Stimulated activated CD4-positive, alpha-beta T cell treated with anti-CD3 and anti-CD28 coated beads, TNF-alpha, amount 100 ng/mL, for 24 hours (primary cell): ENCODE data around the gene LRMDA.

Experiments used
- DNase-seq, 3 experiments: peaks; one replicate each; pipeline ENCODE4 v3.0.0-alpha.2; 2020; ENCODE audit warnings: low read depth in 3 of 3

LRMDA gene

DNA sequence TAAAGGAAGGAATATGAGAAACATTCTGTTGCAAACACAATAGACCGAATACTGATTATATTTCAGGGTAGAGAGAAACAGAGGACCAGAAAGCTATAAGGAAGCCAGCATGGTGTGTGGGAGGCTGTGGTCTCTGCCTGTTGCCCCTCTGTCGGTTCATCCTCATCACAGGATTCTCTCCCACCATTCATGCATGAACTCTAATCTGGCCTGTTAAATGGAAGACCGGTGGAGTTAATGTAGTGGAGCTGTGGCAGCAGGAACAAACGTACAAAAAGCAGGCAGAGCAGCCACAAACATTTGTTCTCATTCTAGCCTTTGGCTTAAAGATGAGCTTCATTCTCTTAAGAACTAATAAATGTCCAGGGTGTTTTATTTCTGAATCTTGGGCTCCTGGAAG, 902.4 kb downstream of the LRMDA start:
- DNase-seq: no peak

DNA sequence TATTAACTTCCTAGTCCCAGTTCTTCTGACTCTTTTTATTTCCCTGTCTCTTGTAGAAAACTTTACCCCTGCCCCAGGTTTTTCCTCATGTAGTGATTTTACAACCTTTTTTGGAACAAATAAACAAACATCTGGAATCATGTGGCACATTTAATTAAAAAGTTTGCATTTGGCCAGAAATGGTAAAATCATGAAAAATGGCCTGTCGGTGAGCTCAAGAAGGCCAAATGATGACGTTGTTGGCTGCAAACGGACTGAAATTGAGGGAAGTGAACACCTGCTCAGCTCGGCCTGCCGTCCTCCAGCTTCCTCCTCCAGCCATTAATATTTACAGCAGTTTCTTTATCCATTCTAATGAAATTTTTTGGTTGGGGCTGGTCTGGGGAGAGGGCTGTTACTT, 902.8 kb downstream of the LRMDA start:
- no peak for DNase-seq

- DNase-seq: no peak
These were observed 905.0 kb downstream of the LRMDA start for GRCh38 chr10:76336213-76336963.

GRCh38 chr10:76337641-76338040, 906.2 kb downstream of the LRMDA start:
- DNase-seq: no peak

- DNase-seq: no peak
These were observed 906.8 kb downstream of the LRMDA start for GRCh38 chr10:76338187-76338586.

- no peak for DNase-seq
These were observed 910.3 kb downstream of the LRMDA start for GRCh38 chr10:76341740-76342139.

- DNase-seq: no peak
These were observed 911.6 kb downstream of the LRMDA start for GRCh38 chr10:76342996-76343395.

- DNase-seq: no peak
These were observed 916.4 kb downstream of the LRMDA start for GRCh38 chr10:76347832-76348231.

DNA sequence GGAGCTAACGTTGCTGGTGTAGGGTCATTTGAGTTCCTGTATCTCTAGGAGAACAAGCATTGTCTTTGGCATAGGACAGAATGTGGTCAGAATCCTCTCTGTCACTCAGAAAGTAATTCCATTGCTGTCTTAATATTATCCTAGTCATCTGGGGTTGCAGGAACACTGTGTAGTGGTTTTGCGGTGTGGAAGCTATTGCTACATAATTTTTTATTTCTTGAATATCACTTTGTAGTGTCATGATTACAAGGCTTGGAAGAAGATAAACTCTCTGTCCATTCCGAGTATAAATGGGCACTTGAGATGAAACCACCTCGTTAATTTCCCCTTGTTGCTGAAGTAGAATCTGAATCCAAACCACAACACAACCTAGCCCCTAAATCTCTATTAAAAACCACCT, 919.2 kb downstream of the LRMDA start:
- no peak for DNase-seq

GRCh38 chr10:76352300-76352699, 920.9 kb downstream of the LRMDA start:
- no peak for DNase-seq

GRCh38 chr10:76353237-76353851, 921.9 kb downstream of the LRMDA start:
- no peak for DNase-seq

DNA sequence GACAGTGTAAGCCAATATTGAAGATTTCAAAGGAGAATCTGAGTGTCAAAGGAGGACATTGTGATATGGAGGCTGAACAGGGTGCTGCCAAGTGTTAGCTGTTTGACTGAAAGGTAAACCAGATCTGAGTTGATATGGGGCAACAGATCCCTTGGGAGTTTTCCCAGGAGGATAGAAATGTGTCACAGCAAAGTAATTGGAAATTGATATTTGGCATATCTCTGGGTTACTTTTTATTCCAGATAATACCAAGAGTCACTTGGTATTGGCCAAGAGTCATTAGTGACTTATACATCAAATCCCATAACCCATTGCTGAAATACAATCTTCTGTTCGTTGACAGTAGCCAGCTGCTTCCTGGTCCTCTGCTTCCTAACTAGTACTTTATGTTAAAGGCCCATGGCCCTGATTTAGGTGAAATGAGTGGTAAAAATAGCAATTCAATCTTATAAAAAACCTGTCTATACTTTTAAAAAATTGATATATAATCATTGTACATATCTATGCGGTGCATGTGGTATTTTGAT, 922.9 kb downstream of the LRMDA start:
- DNase-seq: no peak

GRCh38 chr10:76354921-76355320, 923.5 kb downstream of the LRMDA start:
- DNase-seq: no peak

DNA sequence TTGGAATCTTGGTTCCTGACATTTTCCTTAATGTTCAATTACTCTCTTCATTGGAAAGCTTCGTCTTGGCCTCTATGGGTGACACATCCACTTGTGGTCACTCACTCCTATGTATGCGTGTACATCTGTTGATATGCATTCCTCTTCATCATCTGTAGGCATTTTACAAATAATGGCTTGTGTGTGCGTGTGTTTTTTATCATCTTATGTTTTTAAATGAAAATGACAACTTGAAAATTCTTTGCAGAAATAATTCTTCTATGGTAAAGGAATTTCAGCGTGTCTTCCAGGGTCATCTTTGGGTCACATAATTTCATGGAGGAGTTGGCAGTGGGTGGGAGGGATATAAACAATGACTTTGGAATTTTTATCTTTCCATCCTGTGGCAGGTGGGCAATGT, 925.1 kb downstream of the LRMDA start:
- DNase-seq: no peak

DNA sequence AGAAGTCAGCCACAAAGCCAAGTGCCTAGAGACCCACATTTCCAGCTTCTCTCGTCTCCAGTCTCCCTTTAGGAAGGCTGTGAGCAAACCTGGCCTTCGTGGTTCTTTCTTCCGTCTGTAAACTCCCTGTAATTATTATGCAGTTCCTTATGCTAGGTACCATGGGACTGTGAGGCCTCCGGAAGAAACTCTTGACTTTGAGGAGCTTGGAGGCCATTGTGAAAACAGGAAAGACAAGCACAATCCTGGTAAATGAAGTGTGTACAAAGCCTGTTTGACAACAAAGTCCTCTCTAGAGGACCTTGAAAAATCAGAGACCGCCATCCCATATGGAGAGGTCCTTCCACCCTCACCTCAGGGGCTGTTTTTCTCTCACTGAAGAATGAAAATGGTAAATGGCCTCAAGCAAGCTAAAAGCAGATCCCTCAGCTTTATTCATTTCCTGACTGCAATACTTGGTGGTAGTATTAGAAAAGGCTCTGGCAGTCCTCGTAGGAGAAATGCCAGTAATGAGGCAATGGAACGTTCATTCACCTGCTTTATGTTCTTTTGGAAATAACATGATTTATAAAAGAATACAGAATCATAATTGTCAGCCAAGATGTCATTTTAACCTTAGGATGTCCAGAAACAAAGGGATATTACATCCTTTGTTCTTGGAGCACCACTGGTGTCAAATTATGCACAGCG, 926.4 kb downstream of the LRMDA start:
- no peak for DNase-seq

DNA sequence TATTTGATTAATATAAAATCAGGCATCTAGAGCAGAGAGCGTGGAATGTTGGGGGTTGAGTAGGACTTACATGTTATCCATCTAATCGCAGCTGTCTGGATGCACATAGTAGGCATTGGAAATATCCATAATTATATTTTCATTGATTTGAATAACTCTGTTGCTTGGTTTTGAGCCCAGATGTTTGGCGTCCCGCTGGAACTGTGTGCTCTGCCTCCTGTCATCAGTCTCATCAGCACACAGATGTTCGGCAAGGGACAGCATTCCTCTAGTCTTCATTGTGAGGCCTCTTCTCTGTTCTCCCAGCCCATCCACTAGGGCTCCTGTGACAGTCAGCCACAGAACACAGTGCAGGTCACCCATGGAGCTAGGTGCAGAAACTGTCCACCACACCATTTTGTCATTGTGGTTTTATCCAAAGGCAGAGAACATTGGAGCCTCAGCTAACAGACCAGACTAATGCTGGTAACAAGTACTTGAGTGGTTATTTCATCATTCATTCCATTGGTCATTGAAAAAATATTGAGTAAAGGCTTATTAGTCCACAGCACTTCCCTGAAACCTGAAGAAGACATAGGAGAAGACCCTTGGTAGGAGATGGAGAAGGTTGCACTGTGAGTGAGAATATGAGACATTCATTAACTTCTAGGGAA, 927.4 kb downstream of the LRMDA start:
- DNase-seq: no peak

DNA sequence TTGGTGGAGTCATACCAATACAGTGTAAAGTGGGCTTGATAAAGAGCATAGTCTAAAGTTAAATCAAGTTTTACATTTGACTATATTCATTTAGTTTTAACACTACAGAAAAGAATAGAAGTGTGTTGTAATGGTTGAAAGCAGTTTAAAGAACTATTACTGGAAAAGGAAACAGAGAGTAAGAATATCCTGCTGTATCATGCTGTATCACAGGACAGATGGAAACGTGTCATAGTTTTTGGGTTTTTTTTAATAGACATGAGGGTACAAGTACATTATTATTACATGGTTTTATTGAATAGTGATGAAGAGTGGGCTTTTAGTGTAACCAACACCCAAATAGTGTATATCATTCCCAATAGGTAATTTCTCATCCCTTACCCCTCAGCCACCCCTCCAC, 944.3 kb downstream of the LRMDA start:
- DNase-seq: no peak

DNA sequence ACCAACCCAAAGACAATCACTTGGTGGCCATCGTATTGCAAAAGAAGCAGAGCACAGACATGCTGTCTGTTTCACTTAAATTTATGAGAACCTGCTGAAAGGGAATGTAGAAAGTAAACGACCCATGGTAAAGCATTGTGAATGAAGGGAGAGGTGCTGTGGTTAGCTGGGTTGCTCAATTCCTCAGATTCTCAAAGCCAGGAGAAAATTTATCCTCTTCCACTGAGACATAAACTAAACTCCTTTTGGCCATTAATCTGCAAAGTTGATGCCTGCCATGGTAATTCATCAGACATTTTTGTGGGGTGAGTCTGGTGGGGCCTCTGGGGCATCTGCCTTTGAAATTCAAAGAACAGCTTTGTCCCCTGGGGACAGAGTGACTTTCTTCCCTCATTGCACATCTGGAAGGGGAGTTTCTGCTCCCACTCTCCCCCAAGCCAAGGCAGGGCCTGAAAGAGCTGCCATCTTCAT, 951.0 kb downstream of the LRMDA start:
- DNase-seq: no peak

- no peak for DNase-seq
These were observed 957.0 kb downstream of the LRMDA start for GRCh38 chr10:76388321-76389023.

DNA sequence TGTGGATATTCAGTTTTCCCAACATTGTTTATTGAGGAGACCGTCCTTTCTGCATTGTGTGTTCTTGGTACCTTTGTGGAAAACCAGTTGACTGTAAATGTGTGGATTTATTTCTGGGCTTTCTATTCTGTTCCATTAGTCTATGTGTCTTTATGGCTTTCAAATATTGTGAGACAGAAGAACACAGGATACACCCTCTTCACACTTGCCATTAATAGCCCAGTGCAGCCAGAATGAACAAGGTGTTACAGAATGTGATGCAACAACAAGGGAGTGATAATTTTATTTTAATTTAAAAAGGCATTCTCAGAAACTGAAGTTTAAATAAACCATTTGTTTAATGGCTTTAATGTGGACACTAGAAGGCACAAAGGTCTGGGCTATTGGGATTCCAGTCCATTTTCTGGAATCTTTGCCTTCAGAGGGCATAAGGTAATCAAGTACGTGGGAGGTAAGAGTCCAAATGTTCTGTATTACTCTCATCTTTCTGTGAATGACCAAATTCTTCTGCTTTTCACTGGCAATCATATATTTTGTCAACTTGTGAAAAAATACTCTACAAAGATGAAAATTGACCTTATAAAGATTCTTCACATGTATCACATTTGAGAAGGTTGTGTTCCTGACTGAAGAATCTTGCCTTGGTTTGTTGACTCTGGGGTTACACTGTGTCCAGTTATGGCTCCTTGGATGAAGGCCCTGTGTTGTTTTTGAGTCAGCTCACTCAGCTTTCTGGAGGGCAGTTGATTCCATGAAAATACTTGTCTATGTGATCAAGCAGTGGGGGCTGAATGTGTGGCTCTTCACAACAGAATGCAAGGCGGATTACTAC, 962.7 kb downstream of the LRMDA start:
- DNase-seq: no peak

GRCh38 chr10:76394707-76395042, 963.3 kb downstream of the LRMDA start:
- DNase-seq: no peak
